MM.1S (cell line): ENCODE data around the gene CLDN6.
A peak's percentile ranks its signal among the peaks of the same experiment; 100 is the strongest.

Source experiments
- DNase-seq: peaks from one replicate; pipeline ENCODE4 v3.0.0-alpha.2; 2015
- H2AFZ ChIP-seq: fragments of 300-600 bp; sonication (generic); 2 replicates; pipeline ENCODE4 v1.6.0; 2016; ENCODE audit warnings: antibody characterized with exemption, low read length
- H3F3A ChIP-seq: fragments of 300-600 bp; sonication (generic); 2 replicates; pipeline ENCODE4 v1.6.1; 2016; ENCODE audit warnings: mild to moderate bottlenecking, antibody characterized with exemption, low read length, moderate library complexity, mixed read lengths; ENCODE audit not compliant: insufficient read depth
- H3K27ac ChIP-seq: fragments of 300-600 bp; sonication (generic); 2 replicates; pipeline ENCODE4 v1.5.1; 2016; ENCODE audit warnings: mild to moderate bottlenecking, low read length
- H3K27me3 ChIP-seq: fragments of 300-600 bp; sonication (generic); replicated peaks from 2 replicates; pipeline ENCODE4 v1.6.0; 2016; ENCODE audit warnings: low read length; ENCODE audit not compliant: insufficient read depth
- H3K36me3 ChIP-seq: fragments of 300-600 bp; sonication (generic); replicated peaks from 2 replicates; pipeline ENCODE4 v1.6.1; 2016; ENCODE audit warnings: mild to moderate bottlenecking, low read length, mixed read lengths; ENCODE audit not compliant: insufficient read depth
- H3K4me1 ChIP-seq: fragments of 300-600 bp; sonication (generic); 2 replicates; pipeline ENCODE4 v1.6.1; 2016; ENCODE audit warnings: low read length, mixed read lengths
- H3K4me2 ChIP-seq: fragments of 300-600 bp; sonication (generic); 2 replicates; pipeline ENCODE4 v1.6.0; 2016; ENCODE audit warnings: low read depth, low read length
- H3K4me3 ChIP-seq: fragments of 300-600 bp; sonication (generic); 2 replicates; pipeline ENCODE4 v1.5.1; 2016; ENCODE audit warnings: low read length, mixed read lengths
- H3K79me2 ChIP-seq: fragments of 300-600 bp; sonication (generic); 2 replicates; pipeline ENCODE4 v1.6.1; 2016; ENCODE audit warnings: mixed run types, low read length, mixed read lengths
- H3K9ac ChIP-seq: fragments of 300-600 bp; sonication (generic); 2 replicates; pipeline ENCODE4 v1.6.1; 2016; ENCODE audit warnings: low read length, mixed read lengths
- H3K9me2 ChIP-seq: fragments of 300-600 bp; sonication (generic); replicated peaks from 2 replicates; pipeline ENCODE4 v1.6.1; 2016; ENCODE audit warnings: mild to moderate bottlenecking, low read length, mixed read lengths; ENCODE audit not compliant: insufficient read depth
- H3K9me3 ChIP-seq: fragments of 300-600 bp; sonication (generic); replicated peaks from 2 replicates; pipeline ENCODE4 v1.6.1; 2016; ENCODE audit warnings: mild to moderate bottlenecking, low read length, mixed read lengths; ENCODE audit not compliant: insufficient read depth
- H4K20me1 ChIP-seq: fragments of 300-600 bp; sonication (generic); 2 replicates; pipeline ENCODE4 v1.6.1; 2016; ENCODE audit warnings: mild to moderate bottlenecking, low read length, moderate library complexity, mixed read lengths; ENCODE audit not compliant: insufficient read depth
- EZH2 ChIP-seq: fragments of 300-600 bp; sonication (generic); optimal IDR thresholded peaks from 2 replicates; pipeline ENCODE3; 2017; ENCODE audit warnings: low read depth, mild to moderate bottlenecking, antibody characterized with exemption, low read length, mixed read lengths
- EZH2phosphoT487 ChIP-seq: fragments of 300-600 bp; sonication (generic); IDR thresholded peaks from 2 replicates; pipeline ENCODE4 v1.6.1; 2018; ENCODE audit warnings: antibody characterized with exemption, low read length
- TF ChIP-seq, protein P1 (sequence below): fragments of 300-600 bp; sonication (generic); IDR thresholded peaks from 2 replicates; pipeline ENCODE4 v1.5.1; 2016; ENCODE audit warnings: antibody characterized with exemption, low read length, mixed read lengths

CLDN6 gene

DNA sequence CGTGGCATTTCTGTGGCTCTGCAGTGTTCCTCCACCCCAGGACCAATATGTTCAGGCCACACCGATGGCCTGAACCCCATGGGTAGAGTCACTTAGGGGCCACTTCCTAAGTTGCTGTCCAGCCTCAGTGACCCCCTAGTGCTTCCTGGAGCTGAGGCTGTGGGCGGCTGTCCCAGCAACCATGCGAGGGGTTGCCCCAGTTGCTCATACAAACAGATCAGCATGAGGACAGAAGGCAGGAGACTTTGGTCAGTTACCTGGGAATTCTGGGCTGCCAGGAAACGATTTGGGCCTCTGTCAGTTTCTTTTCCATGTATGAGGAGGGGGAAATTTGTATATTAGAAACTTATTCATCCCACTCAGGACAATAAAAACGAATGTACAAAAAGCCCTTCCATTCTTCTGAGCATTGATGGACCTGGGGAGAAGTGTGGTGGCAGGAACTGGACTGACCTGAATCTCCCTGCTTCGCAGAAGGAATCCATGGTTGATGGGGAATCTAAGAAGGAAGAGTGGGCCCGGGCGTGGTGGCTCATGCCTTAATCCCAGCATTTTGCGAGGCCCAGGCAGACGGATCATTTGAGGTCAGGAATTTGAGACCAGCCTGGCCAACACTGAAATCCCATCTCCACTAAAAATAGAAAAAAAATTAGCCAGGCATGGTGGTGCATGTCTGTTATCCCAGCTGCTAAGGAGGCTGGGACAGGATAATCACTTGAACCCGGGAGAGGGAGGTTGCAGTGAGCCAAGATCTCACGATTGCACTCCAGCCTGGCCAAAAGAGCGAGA lies 42.5 kb upstream of the CLDN6 start:
- H3K4me1 ChIP-seq: peaks cover 11% of the 10 kb centered on the region; the same call in 1 of the 2 replicates
- H3K27ac ChIP-seq: no peak overlapping the region
- no peaks in the 10 kb centered on the region for H3K9me2 ChIP-seq
- no peaks in the 10 kb centered on the region for H3F3A ChIP-seq
- no peak for DNase-seq
- H3K27me3 ChIP-seq: peaks cover 78% of the 10 kb centered on the region
- H3K9ac ChIP-seq: no peak overlapping the region
- no peak overlapping the region for H3K4me3 ChIP-seq
- no peaks in the 10 kb centered on the region for H3K79me2 ChIP-seq
- no peak overlapping the region for H2AFZ ChIP-seq
- no peaks in the 10 kb centered on the region for H4K20me1 ChIP-seq
- TF ChIP-seq EZH2 (no peak), EZH2phosphoT487 (no peak)
- TF ChIP-seq, protein P1, sequence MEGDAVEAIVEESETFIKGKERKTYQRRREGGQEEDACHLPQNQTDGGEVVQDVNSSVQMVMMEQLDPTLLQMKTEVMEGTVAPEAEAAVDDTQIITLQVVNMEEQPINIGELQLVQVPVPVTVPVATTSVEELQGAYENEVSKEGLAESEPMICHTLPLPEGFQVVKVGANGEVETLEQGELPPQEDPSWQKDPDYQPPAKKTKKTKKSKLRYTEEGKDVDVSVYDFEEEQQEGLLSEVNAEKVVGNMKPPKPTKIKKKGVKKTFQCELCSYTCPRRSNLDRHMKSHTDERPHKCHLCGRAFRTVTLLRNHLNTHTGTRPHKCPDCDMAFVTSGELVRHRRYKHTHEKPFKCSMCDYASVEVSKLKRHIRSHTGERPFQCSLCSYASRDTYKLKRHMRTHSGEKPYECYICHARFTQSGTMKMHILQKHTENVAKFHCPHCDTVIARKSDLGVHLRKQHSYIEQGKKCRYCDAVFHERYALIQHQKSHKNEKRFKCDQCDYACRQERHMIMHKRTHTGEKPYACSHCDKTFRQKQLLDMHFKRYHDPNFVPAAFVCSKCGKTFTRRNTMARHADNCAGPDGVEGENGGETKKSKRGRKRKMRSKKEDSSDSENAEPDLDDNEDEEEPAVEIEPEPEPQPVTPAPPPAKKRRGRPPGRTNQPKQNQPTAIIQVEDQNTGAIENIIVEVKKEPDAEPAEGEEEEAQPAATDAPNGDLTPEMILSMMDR: no peak
- no peak overlapping the region for H3K4me2 ChIP-seq
- H3K9me3 ChIP-seq: no peaks in the 10 kb centered on the region
- no peaks in the 10 kb centered on the region for H3K36me3 ChIP-seq

- DNase-seq: no peak
- Histone ChIP-seq H3K4me3 (peak overlapping the region; percentile 96), H3K36me3 (no peaks in the 10 kb centered on the region), H3K27ac (no peak overlapping the region), H3K79me2 (no peaks in the 10 kb centered on the region), H2AFZ (peak overlapping the region; percentile 84), H3K9me2 (no peaks in the 10 kb centered on the region), H3K27me3 (peaks cover 79% of the 10 kb centered on the region), H4K20me1 (no peaks in the 10 kb centered on the region), H3F3A (no peaks in the 10 kb centered on the region), H3K4me2 (peak overlapping the region; percentile 99), H3K9ac (peak overlapping the region; percentile 31; the same call in 1 of the 2 replicates), H3K4me1 (peaks cover 3% of the 10 kb centered on the region; the same call in 1 of the 2 replicates), H3K9me3 (no peaks in the 10 kb centered on the region)
- TF ChIP-seq, protein P1: no peak
- TF ChIP-seq EZH2 (no peak), EZH2phosphoT487 (no peak)
Observed at GRCh38 chr16:3059723-3060242, 41.8 kb upstream of the CLDN6 start.

GRCh38 chr16:3059041-3059722 lies 41.2 kb upstream of the CLDN6 start:
- no peak for TF ChIP-seq EZH2
- TF ChIP-seq, protein P1: peak; percentile 79
- no peak for TF ChIP-seq EZH2phosphoT487
- no peaks in the 10 kb centered on the region for H3K36me3 ChIP-seq
- peaks cover 73% of the 10 kb centered on the region for H3K27me3 ChIP-seq
- H3K9me2 ChIP-seq: no peaks in the 10 kb centered on the region
- no peak overlapping the region for H3K27ac ChIP-seq
- H3K4me1 ChIP-seq: peaks cover 3% of the 10 kb centered on the region; the same call in 1 of the 2 replicates
- H3K9me3 ChIP-seq: no peaks in the 10 kb centered on the region
- peak overlapping the region; percentile 98 for H2AFZ ChIP-seq
- H3K4me2 ChIP-seq: peak overlapping the region; percentile 99
- peak overlapping the region; percentile 84 for H3K9ac ChIP-seq
- DNase-seq: peak; percentile 79
- H4K20me1 ChIP-seq: no peaks in the 10 kb centered on the region
- no peaks in the 10 kb centered on the region for H3F3A ChIP-seq
- H3K4me3 ChIP-seq: peak overlapping the region; percentile 96
- H3K79me2 ChIP-seq: no peaks in the 10 kb centered on the region
